Esophagus squamous epithelium (tissue), 4 donors: ENCODE data around the gene ROPN1L.

Experiments
- CTCF ChIP-seq, 6 experiments: fragments of 450-650 bp in 4 of 6; fragments of 200-600 bp in 2 of 6; sonication (generic) in 2 of 6; IDR thresholded peaks; one replicate each; pipeline ENCODE4 v1.5.1; 2016 to 2019; ENCODE audit warnings: antibody characterized with exemption in 6 of 6, mild to moderate bottlenecking in 4 of 6, moderate library complexity in 4 of 6
- POLR2A ChIP-seq, 4 donors: fragments of 450-650 bp; IDR thresholded peaks; one replicate each; pipeline ENCODE4 v1.6.1; 2017; ENCODE audit warnings: antibody characterized with exemption in 4 of 4, mild to moderate bottlenecking in 4 of 4, moderate library complexity in 3 of 4

GRCh38 chr5:10409504-10409903 lies 32.2 kb upstream of the ROPN1L start:
- TF ChIP-seq CTCF (IDR thresholded peaks at IDR 0.05) (no peak), POLR2A (IDR thresholded peaks at IDR 0.05) (no peak)
